Left forelimb (tissue), 1 donor: Measurements from ENCODE around the gene ZDHHC16.
A peak's percentile ranks its signal among the peaks of the same experiment; 100 is the strongest.

Experiments used
- DNase-seq: peaks from one replicate; pipeline ENCODE4 v3.0.0-alpha.2; 2018; ENCODE audit warnings: low spot score

Gene ZDHHC16

GRCh38 chr10:97479939-97480338 is 34.0 kb downstream of the ZDHHC16 start:
- no peak for DNase-seq

- no peak for DNase-seq
Measured at GRCh38 chr10:97481071-97481470, 35.1 kb downstream of the ZDHHC16 start.

- no peak for DNase-seq
Measured at GRCh38 chr10:97482381-97482780, 36.4 kb downstream of the ZDHHC16 start.

GRCh38 chr10:97483506-97483905 is 37.5 kb downstream of the ZDHHC16 start:
- DNase-seq: no peak

- DNase-seq: no peak
Measured at GRCh38 chr10:97483921-97484320, 37.9 kb downstream of the ZDHHC16 start.

- DNase-seq: no peak
Measured at GRCh38 chr10:97485647-97486281, 39.8 kb downstream of the ZDHHC16 start.

GRCh38 chr10:97490592-97490991 is 44.6 kb downstream of the ZDHHC16 start:
- no peak for DNase-seq

- DNase-seq: no peak
Measured at GRCh38 chr10:97494151-97494550, 48.2 kb downstream of the ZDHHC16 start.

- DNase-seq: no peak
Measured at GRCh38 chr10:97494863-97495506, 49.0 kb downstream of the ZDHHC16 start.

GRCh38 chr10:97497572-97498075 is 51.6 kb downstream of the ZDHHC16 start:
- DNase-seq: no peak

GRCh38 chr10:97498076-97498840 is 52.3 kb downstream of the ZDHHC16 start, which contains the start of gene MMS19:
TSS of gene MMS19 (minus strand) at chr10:97498422. CDS start at chr10:97498384, 38 bp downstream.
- peak; percentile 100 for DNase-seq

GRCh38 chr10:97498841-97499560 is 53.0 kb downstream of the ZDHHC16 start, which contains the start of gene UBTD1:
TSS of gene UBTD1 (plus strand) at chr10:97498924. CDS start at chr10:97499204, 280 bp downstream.
- DNase-seq: peak; percentile 74

- DNase-seq: no peak
Measured at GRCh38 chr10:97499561-97500296, 53.8 kb downstream of the ZDHHC16 start.

- no peak for DNase-seq
Measured at GRCh38 chr10:97500297-97500575, 54.3 kb downstream of the ZDHHC16 start.

- no peak for DNase-seq
Measured at GRCh38 chr10:97502916-97503315, 56.9 kb downstream of the ZDHHC16 start.

GRCh38 chr10:97503406-97503805 is 57.4 kb downstream of the ZDHHC16 start:
- no peak for DNase-seq

- no peak for DNase-seq
Measured at GRCh38 chr10:97505152-97505551, 59.2 kb downstream of the ZDHHC16 start.

GRCh38 chr10:97506199-97506991 is 60.4 kb downstream of the ZDHHC16 start:
- no peak for DNase-seq
